Osteocyte (in vitro differentiated cells): ENCODE measurements around the gene CDC42EP4. TPM values are rescaled to one million over a fixed set of nuclear protein-coding genes. Genes with fewer than 3 reads are reported as not detected.
A peak's percentile ranks its signal among the peaks of the same experiment; 100 is the strongest.

Experiments used
- DNase-seq: peaks from one replicate; pipeline ENCODE4 v3.0.0; 2021; ENCODE audit warnings: mixed read lengths; ENCODE audit not compliant: unreplicated experiment; ENCODE audit errors: extremely low spot score
- H3K27ac Mint-ChIP-seq: one replicate; pipeline ENCODE4 v1.8.0; 2021; ENCODE audit warnings: mild to moderate bottlenecking, mixed read lengths; ENCODE audit not compliant: unreplicated experiment
- H3K27me3 Mint-ChIP-seq: one replicate; pipeline ENCODE4 v1.8.0; 2021; ENCODE audit warnings: mixed read lengths; ENCODE audit not compliant: unreplicated experiment
- H3K36me3 Mint-ChIP-seq: one replicate; pipeline ENCODE4 v1.8.0; 2021; ENCODE audit warnings: mixed read lengths; ENCODE audit not compliant: unreplicated experiment
- H3K4me1 Mint-ChIP-seq: one replicate; pipeline ENCODE4 v1.8.0; 2021; ENCODE audit warnings: mixed read lengths; ENCODE audit not compliant: unreplicated experiment
- H3K4me3 Mint-ChIP-seq: one replicate; pipeline ENCODE4 v1.8.0; 2021; ENCODE audit warnings: mild to moderate bottlenecking, moderate library complexity, mixed read lengths; ENCODE audit not compliant: unreplicated experiment
- H3K9me3 Mint-ChIP-seq: one replicate; pipeline ENCODE4 v1.8.0; 2021; ENCODE audit warnings: mixed read lengths; ENCODE audit not compliant: unreplicated experiment
- total RNA-seq: library from RNA; stranded (reverse); gene quantifications from 2 replicates; pipeline ENCODE4 v1.2.1, GENCODE V29; 2021
- TF ChIP-seq, protein P1 (sequence below): fragments of 200-600 bp; sonication (generic); IDR thresholded peaks from 2 replicates; pipeline ENCODE4 v1.5.0; 2021; ENCODE audit warnings: antibody characterized with exemption, mild to moderate bottlenecking, moderate library complexity

The CDC42EP4 gene
- total RNA-seq, 1 donor from 2014 or later: 32.0 TPM

DNA sequence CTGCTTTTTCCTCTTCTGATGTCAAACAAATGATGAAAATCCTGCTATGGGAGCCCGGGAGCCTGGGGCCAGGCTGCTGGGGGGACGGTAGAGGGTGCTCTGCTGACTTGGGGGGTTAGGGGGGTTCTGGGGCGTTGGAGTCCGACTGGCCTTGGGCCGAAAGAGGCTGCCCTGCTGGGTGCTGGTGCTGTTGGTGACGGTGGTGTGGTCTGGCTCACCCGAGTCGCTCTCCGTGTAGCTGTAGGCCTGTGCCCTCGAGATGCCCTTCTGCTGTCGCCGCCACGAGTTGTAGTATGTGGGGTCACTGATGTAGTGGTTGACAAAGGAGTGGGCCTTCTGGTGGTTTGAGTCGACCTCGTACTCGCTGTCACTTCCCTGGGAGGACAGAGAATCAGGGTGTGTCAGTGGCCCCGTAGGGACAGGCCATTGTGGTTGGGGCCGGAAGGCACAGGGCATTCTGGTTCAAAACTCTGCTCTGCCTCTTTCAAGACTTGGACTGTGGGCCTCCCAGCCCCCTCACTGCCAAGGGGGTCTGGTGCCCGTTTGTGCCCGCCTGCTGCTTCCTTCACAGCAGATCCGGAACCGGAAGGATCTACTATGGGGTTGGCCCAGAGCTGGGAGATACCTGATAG, 26.9 kb upstream of the CDC42EP4 start:
- no peak for DNase-seq

DNA sequence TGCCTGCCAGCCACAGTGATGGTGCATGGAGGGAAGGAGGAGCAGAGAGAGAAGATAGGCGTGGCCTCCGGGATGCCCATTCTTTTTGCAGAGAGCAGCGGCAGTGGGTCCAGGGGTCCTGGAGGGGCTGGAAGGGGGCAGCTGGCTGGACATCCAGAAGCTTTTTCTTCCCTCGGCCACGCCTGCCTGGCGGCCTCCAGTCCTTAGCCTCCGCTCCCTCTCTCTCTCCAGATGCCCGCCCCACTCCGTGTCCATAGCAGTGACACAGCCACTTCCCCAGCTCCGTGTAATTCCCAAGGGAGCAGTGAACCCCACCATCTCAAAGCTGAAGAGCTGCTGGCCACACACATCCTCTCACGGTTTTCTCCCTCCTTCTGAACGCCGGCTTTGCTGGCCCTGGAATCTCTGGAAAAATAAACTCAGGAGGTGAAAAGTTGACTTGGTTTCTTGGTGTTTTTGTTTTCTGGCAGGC, 26.3 kb upstream of the CDC42EP4 start:
- Mint-ChIP-seq H3K36me3 (no peaks in the 10 kb centered on the region), H3K27me3 (no peaks in the 10 kb centered on the region), H3K27ac (peak overlapping the region; percentile 61), H3K9me3 (no peaks in the 10 kb centered on the region), H3K4me3 (no peak overlapping the region), H3K4me1 (peaks cover 50% of the 10 kb centered on the region)
- DNase-seq: no peak
- TF ChIP-seq, protein P1, sequence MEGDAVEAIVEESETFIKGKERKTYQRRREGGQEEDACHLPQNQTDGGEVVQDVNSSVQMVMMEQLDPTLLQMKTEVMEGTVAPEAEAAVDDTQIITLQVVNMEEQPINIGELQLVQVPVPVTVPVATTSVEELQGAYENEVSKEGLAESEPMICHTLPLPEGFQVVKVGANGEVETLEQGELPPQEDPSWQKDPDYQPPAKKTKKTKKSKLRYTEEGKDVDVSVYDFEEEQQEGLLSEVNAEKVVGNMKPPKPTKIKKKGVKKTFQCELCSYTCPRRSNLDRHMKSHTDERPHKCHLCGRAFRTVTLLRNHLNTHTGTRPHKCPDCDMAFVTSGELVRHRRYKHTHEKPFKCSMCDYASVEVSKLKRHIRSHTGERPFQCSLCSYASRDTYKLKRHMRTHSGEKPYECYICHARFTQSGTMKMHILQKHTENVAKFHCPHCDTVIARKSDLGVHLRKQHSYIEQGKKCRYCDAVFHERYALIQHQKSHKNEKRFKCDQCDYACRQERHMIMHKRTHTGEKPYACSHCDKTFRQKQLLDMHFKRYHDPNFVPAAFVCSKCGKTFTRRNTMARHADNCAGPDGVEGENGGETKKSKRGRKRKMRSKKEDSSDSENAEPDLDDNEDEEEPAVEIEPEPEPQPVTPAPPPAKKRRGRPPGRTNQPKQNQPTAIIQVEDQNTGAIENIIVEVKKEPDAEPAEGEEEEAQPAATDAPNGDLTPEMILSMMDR: no peak

More for the DNA sequence above, 26.9 kb upstream of the CDC42EP4 start:
- H3K9me3 Mint-ChIP-seq: no peaks in the 10 kb centered on the region
- H3K36me3 Mint-ChIP-seq: no peaks in the 10 kb centered on the region
- H3K4me3 Mint-ChIP-seq: no peak overlapping the region
- H3K27ac Mint-ChIP-seq: peak overlapping the region; percentile 61
- no peaks in the 10 kb centered on the region for H3K27me3 Mint-ChIP-seq
- TF ChIP-seq, protein P1: no peak
- H3K4me1 Mint-ChIP-seq: peaks cover 55% of the 10 kb centered on the region

DNA sequence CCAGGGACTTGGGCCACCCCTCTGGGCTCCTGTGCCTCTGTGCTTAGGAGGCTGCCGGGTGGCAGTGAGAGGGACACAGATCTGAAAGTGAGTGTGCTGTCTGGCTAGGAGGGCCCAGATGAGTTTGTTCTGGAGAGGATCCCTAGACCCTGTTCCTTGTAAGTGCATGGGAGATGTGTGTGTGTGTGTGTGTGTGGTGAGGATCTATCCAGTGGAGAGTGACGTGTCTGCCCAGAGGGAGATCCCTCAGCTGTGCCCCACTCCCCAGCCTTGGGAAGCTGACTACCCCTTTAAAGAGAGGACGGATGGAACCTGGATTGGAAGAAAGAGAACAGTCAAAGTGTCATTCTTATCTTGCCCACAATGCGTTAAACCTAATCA, 25.5 kb upstream of the CDC42EP4 start:
- TF ChIP-seq, protein P1: no peak
- H3K9me3 Mint-ChIP-seq: no peaks in the 10 kb centered on the region
- no peak overlapping the region for H3K27ac Mint-ChIP-seq
- no peaks in the 10 kb centered on the region for H3K27me3 Mint-ChIP-seq
- no peak for DNase-seq
- no peak overlapping the region for H3K4me3 Mint-ChIP-seq
- H3K36me3 Mint-ChIP-seq: no peaks in the 10 kb centered on the region
- peaks cover 42% of the 10 kb centered on the region for H3K4me1 Mint-ChIP-seq

DNA sequence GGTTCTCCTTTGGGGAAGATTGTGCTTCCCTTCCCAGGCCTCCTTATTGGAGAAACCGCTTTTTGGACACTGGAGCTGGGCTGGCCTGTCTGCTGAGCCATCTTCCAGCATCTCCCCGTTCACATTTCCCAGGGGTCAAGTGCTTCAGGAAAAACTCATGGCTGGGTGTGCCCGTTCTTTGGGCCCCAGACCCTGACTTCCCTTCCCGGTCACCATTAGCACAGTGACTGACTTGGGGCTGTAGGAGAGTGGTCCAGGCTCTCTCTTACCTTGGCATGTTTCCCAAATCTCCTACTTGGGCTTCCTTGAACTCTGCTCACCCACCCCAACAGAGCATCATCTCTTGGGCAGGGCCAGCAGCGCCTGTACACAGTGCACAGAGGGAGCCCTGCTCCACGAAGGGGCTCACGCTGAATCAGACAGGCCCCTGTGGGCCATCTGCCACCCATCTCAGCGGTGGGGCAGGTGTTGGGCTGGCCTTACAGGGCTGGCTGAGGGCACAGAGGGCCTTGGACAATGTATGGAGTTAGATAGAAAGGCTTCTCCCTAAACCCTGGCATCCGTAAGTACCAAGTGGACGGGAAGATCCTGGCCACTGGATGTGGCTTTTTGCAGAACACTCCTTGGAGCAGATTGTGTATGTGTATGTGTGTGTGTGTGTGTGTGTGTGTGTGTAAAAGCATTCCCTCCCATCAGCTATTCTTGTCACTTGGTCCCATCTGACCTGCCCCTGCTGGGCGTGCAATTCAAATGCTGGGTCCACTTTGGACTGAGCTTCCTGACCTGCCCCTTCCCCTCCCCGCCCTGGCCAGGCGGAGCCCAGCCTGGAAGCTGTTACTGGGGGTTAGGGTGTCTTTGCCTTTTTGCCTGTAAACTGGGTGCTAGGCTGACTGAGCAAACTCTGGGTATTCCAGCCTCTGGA, 24.9 kb upstream of the CDC42EP4 start:
- TF ChIP-seq, protein P1: no peak
- H3K4me1 Mint-ChIP-seq: peaks cover 35% of the 10 kb centered on the region
- H3K27ac Mint-ChIP-seq: no peak overlapping the region
- no peak for DNase-seq
- H3K36me3 Mint-ChIP-seq: no peaks in the 10 kb centered on the region
- H3K27me3 Mint-ChIP-seq: no peaks in the 10 kb centered on the region
- H3K4me3 Mint-ChIP-seq: no peak overlapping the region
- H3K9me3 Mint-ChIP-seq: no peaks in the 10 kb centered on the region
